Adrenal gland (tissue), 12 donors: ENCODE data around the gene ENPP3. TPM values are rescaled to one million over a fixed set of nuclear protein-coding genes. Genes with fewer than 3 reads are reported as not detected.

Experiments
- DNase-seq, 7 donors: peaks; one replicate each; pipeline ENCODE4 v3.0.0-alpha.2; 2019 to 2020
- H3K27ac ChIP-seq, 5 donors: fragments of 200-600 bp; sonication (generic) in 4 of 5; 1 replicate in 3 of 5; 2 replicates in 2 of 5; pipeline versions ENCODE4 v1.5.1 to v1.8.0; 2016 to 2020; ENCODE audit warnings: mild to moderate bottlenecking in 1 of 5
- H3K27me3 ChIP-seq: fragments of 200-600 bp; 2 replicates; pipeline ENCODE4 v1.8.0; 2021
- H3K36me3 ChIP-seq, 2 donors: fragments of 200-600 bp; replicated peaks in 1 of 2; 1 replicate in 1 of 2; 2 replicates in 1 of 2; pipeline versions ENCODE4 v1.5.1 to v1.8.0; 2018 to 2022
- H3K4me1 ChIP-seq, 2 donors: fragments of 200-600 bp; replicated peaks in 1 of 2; 1 replicate in 1 of 2; 2 replicates in 1 of 2; pipeline versions ENCODE4 v1.5.1 to v1.8.0; 2018 to 2021
- H3K4me3 ChIP-seq, 4 donors: fragments of 200-600 bp; sonication (generic) in 3 of 4; one replicate each; pipeline ENCODE4 v1.5.1; 2016 to 2018
- H3K9me3 ChIP-seq, 3 donors: fragments of 200-600 bp; sonication (generic) in 1 of 3; replicated peaks in 1 of 3; 1 replicate in 2 of 3; 2 replicates in 1 of 3; pipeline versions ENCODE4 v1.5.1 to v1.8.0; 2016 to 2021
- CTCF ChIP-seq, 6 experiments: fragments of 450-650 bp in 4 of 6; fragments of 200-600 bp in 2 of 6; sonication (generic) in 1 of 6; IDR thresholded peaks; 1 replicate in 5 of 6; 2 replicates in 1 of 6; pipeline versions ENCODE4 v1.5.1 to v1.8.0; 2016 to 2021; ENCODE audit warnings: antibody characterized with exemption in 6 of 6, mild to moderate bottlenecking in 2 of 6, moderate library complexity in 1 of 6
- POLR2A ChIP-seq, 2 donors: fragments of 450-650 bp; IDR thresholded peaks; one replicate each; pipeline ENCODE4 v1.6.1; 2017; ENCODE audit warnings: antibody characterized with exemption in 2 of 2, mild to moderate bottlenecking in 2 of 2, moderate library complexity in 1 of 2
- WGBS, 4 donors: extraction: QIAGEN DNeasy Blood & Tissue Kit in 2 of 4; methylation state at CpG; one replicate each; pipeline versions ENCODE4 v1.1.5 to v1.1.7; 2013 to 2017; 5-methylcytosine and 5-hydroxymethylcytosine counted together
- intact Hi-C, 2 donors: fragments of 100-400 bp; cut with DNase I; formaldehyde crosslinking; loops; one replicate each; pipeline versions ENCODE4 v1.14.1 to v1.15.0; 2022 to 2023
- polyA plus RNA-seq, 3 donors: library from polyadenylated mRNA; stranded (reverse); fragments of 200-250 nt in 2 of 3; fragments of 350-450 nt in 1 of 3; fragmentation: Illumina TruSeq in 1 of 3; extraction: RNeasy Lipid Tissue Mini Kit (QIAGEN cat#74804) in 1 of 3; gene quantifications; one replicate each; pipeline ENCODE4 v1.2.3, GENCODE V29; 2013 to 2014
- total RNA-seq, 9 donors: library from RNA; depleted of rRNA in 4 of 9; stranded (reverse); fragments of >200 nt in 4 of 9; fragments of 120-200 nt in 1 of 9; fragmentation: NEBNext Ultra II Directional in 1 of 9; extraction: Animal tissue kit (Norgen Biotek cat#: 25700) in 1 of 9; gene quantifications; one replicate each; pipeline versions ENCODE4 v1.1.0 to v1.2.4, GENCODE V29; 2013 to 2023
- donor health status: healthy with polysubstance abuse.
- donor health status: Bipolar disorder and iron deficiency.
- donor health status: DM: yes; HTN: yes; CAD: no.
- donor health status: DM: no; HTN: no; CAD: no.
- donor health status: DM: no; HTN: no; CAD: no.
- donor health status: DM: yes; HTN: yes; CAD: no.

Gene ENPP3
- total and polyA plus RNA-seq, 12 donors = 4.9 to 69.7 (median 11.8) TPM

DNA sequence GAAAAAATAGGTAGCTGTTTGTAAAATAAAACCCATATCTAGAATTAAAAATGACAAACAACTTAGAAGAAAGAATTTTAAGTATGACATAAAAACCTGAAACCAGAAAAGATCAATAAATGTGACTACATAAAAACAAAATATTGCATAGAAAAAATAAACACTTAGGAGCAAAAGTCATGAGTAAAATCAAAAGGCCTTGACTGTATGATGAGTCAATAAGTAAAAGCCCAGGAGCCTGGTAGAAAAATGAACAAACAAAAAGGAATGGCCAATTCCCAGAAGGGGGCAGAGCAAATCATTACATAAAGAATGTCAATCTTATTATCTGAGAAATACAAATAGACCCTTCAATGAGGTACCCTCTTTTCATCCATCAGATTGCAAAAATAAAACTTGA, 150.0 kb downstream of the ENPP3 start:
- intact Hi-C loops = no loop called here

DNA sequence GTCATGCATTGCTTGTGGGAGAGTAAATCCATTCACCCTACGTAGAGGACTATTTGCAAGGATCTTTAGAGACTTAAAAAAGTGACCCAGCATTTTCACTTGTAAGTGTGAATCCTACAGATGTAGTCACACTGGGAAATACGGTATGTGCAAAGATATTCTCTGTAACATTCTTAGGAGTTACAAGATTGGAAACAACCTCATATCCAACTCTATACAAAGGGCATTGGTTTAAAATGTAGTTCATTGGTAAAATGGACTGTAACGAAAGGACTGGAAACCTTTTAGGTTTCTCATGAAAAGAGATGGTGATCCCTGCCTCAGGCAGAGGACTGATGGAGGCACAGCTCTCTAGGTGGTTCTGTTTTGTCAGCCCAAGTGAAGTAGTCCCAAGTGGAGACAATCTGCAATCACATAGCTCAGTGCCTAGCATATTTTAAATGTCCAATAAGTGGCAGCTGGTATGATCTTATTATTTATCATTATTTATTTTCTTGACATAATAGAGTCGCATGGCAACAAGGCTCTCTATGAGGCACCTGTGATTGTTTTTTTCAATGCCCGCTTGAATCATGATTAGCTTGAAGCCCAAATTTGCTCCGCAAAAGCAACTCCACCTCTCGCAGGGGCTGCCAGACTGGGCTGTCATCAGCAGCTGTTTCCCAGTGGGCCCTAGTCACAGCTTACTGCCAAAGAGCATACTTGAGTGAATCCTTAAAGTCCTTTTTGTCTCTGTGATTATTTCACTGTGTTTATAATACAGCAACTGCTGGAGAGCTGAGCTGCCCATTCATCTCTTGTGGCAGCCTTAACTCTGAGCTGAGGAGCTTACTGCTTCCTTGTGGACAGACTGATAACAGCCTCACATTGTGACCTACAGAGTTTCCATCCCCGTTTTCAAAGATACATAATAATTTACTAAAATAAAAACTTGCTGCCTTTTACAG, 150.9 kb downstream of the ENPP3 start:
- no peaks in the 10 kb centered on the region for H3K27me3 ChIP-seq
- no peak overlapping the region for H3K27ac ChIP-seq
- TF ChIP-seq POLR2A (IDR thresholded peaks at IDR 0.05) (no peak), CTCF (IDR thresholded peaks at IDR 0.05) (peak in 2 of 6 experiments; percentile 7 to 17)
- H3K36me3 ChIP-seq = no peaks in the 10 kb centered on the region
- intact Hi-C loops = no loop called here
- no peaks in the 10 kb centered on the region for H3K9me3 ChIP-seq
- H3K4me3 ChIP-seq = no peak overlapping the region
- DNase-seq = peak in 2 of 7 donors; percentile 28 to 61
- WGBS, 4 donors = 60 to 69% (median 67%) methylated on average over 8 of the region's 8 CpGs
- no peaks in the 10 kb centered on the region for H3K4me1 ChIP-seq

More for the DNA sequence above, 150.0 kb downstream of the ENPP3 start:
- Histone ChIP-seq H3K9me3 (no peaks in the 10 kb centered on the region), H3K4me1 (no peaks in the 10 kb centered on the region), H3K27me3 (no peaks in the 10 kb centered on the region), H3K4me3 (no peak overlapping the region), H3K27ac (no peak overlapping the region), H3K36me3 (no peaks in the 10 kb centered on the region)
- TF ChIP-seq POLR2A (IDR thresholded peaks at IDR 0.05) = no peak
- TF ChIP-seq CTCF (IDR thresholded peaks at IDR 0.05) = no peak
- DNase-seq = no peak

DNA sequence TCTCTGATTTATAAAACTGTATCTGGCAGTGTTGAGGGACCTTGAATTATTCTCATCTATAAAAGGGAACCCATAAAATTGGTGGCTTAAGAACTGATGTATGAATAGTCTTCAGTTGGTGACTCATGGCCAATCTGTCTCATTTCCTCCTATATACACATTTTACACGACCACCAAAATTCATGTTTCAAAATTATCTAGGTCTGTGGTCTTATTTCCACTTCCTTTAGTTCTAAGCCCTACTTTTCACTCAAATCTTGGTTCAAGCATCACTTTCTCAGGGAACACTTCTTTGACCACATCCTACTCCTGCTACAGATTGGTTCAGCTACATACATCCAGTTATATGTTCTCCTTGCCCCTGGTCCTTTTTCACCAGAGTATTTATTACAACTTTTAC, 152.1 kb downstream of the ENPP3 start:
- intact Hi-C loops = no loop called here
- Histone ChIP-seq H3K36me3 (no peaks in the 10 kb centered on the region), H3K9me3 (no peaks in the 10 kb centered on the region), H3K4me3 (no peak overlapping the region), H3K27ac (no peak overlapping the region), H3K4me1 (no peaks in the 10 kb centered on the region), H3K27me3 (no peaks in the 10 kb centered on the region)
- TF ChIP-seq CTCF (IDR thresholded peaks at IDR 0.05) (no peak), POLR2A (IDR thresholded peaks at IDR 0.05) (no peak)
- DNase-seq = no peak
- 20 to 42% (median 30%) methylated on average over 1 of the region's 1 CpG for WGBS, 4 donors

DNA sequence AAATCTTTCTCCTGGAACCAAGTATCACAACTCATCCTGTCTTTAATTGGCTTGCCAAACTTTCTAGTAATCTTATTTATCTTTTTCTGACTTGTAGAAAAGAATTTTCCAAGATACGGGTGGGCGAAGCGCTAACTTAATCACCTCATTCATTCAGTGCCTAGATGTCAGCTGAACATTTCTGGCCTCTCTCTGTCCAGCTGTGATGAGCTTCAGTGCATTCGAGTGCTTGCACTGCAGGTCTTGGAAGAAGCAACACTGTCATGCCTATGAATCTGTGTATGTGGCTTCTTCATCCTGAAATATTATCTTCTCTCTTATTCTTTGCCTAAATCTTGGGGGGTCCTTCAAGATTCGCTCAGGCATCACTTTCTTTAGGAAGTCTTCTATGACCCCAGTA, 154.4 kb downstream of the ENPP3 start:
- Histone ChIP-seq H3K4me1 (no peaks in the 10 kb centered on the region), H3K4me3 (no peak overlapping the region), H3K36me3 (no peaks in the 10 kb centered on the region), H3K9me3 (no peaks in the 10 kb centered on the region), H3K27ac (no peak overlapping the region), H3K27me3 (no peaks in the 10 kb centered on the region)
- no peak for DNase-seq
- no peak for TF ChIP-seq POLR2A (IDR thresholded peaks at IDR 0.05)
- no peak for TF ChIP-seq CTCF (IDR thresholded peaks at IDR 0.05)
- intact Hi-C loops = no loop called here
- WGBS, 4 donors = 54 to 75% (median 63%) methylated on average over 5 of the region's 5 CpGs
